Colonic mucosa (tissue), 4 donors: Measurements from ENCODE around the gene S1PR2. TPM values are rescaled to one million over a fixed set of nuclear protein-coding genes. Genes with fewer than 3 reads are reported as not detected.
A peak's percentile ranks its signal among the peaks of the same experiment; 100 is the strongest.

Experiments
- DNase-seq: peaks from one replicate; pipeline ENCODE4 v3.0.0-alpha.2; 2020
- H3K27ac ChIP-seq: fragments of 200-600 bp; one replicate; pipeline ENCODE4 v1.8.0; 2021
- H3K27me3 ChIP-seq: fragments of 200-600 bp; one replicate; pipeline ENCODE4 v1.8.0; 2021
- H3K36me3 ChIP-seq: fragments of 200-600 bp; one replicate; pipeline ENCODE4 v1.8.0; 2021
- H3K4me1 ChIP-seq: fragments of 200-600 bp; one replicate; pipeline ENCODE4 v1.8.0; 2021; ENCODE audit warnings: mild to moderate bottlenecking
- H3K4me3 ChIP-seq: fragments of 200-600 bp; one replicate; pipeline ENCODE4 v1.8.0; 2021
- H3K9ac ChIP-seq, 2 donors: one replicate each; pipeline ENCODE4 v1.7.0; 2013; ENCODE audit warnings: control low read depth in 2 of 2, low read depth in 2 of 2, low read length in 2 of 2
- H3K9me3 ChIP-seq: fragments of 200-600 bp; one replicate; pipeline ENCODE4 v1.8.0; 2021
- intact Hi-C: fragments of 100-400 bp; cut with DNase I; formaldehyde crosslinking; loops from one replicate; pipeline ENCODE4 v1.14.1; 2022
- total RNA-seq, 2 donors: library from RNA; stranded (reverse); fragmentation: NEBNext Ultra II Directional in 1 of 2; extraction: Animal tissue kit (Norgen Biotek cat#: 25700) in 1 of 2; gene quantifications; one replicate each; pipeline ENCODE4 v1.2.1, GENCODE V29; 2021
- TF ChIP-seq, protein P1 (sequence below): fragments of 200-600 bp; IDR thresholded peaks from one replicate; pipeline ENCODE4 v1.8.0; 2022; ENCODE audit warnings: antibody characterized with exemption, mild to moderate bottlenecking
- donor health status: healthy.
- donor health status: DM: no; HTN: no; CAD: no.
- donor health status: DM: no; HTN: no; CAD: no.

The S1PR2 gene
- total RNA-seq, 2 donors from 2014 or later: 2.4 to 5.2 TPM

DNA sequence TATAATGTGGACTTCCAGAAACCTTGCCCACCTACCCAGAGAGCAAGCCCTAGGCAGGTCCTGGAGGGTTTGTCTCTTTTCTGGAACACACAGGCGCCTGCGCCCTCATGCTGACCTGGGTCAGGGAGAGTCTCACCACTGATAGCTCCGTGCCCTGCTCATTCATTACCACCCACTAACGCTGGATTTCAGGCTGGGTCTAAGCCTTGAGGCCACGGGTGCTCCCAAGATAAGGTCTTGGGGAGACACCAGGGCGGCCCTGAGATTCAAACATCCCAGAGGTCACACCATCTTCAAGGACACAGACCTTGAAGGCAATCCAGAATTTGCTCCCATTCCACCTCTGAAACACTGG is 5.1 kb downstream of the S1PR2 start:
- H3K4me1 ChIP-seq: no peaks in the 10 kb centered on the region
- H3K4me3 ChIP-seq: no peak overlapping the region
- H3K9ac ChIP-seq: no peak overlapping the region
- intact Hi-C loops: no loop called here
- H3K36me3 ChIP-seq: no peaks in the 10 kb centered on the region
- no peak for DNase-seq
- TF ChIP-seq, protein P1, sequence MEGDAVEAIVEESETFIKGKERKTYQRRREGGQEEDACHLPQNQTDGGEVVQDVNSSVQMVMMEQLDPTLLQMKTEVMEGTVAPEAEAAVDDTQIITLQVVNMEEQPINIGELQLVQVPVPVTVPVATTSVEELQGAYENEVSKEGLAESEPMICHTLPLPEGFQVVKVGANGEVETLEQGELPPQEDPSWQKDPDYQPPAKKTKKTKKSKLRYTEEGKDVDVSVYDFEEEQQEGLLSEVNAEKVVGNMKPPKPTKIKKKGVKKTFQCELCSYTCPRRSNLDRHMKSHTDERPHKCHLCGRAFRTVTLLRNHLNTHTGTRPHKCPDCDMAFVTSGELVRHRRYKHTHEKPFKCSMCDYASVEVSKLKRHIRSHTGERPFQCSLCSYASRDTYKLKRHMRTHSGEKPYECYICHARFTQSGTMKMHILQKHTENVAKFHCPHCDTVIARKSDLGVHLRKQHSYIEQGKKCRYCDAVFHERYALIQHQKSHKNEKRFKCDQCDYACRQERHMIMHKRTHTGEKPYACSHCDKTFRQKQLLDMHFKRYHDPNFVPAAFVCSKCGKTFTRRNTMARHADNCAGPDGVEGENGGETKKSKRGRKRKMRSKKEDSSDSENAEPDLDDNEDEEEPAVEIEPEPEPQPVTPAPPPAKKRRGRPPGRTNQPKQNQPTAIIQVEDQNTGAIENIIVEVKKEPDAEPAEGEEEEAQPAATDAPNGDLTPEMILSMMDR: no peak
- H3K27me3 ChIP-seq: no peaks in the 10 kb centered on the region
- no peaks in the 10 kb centered on the region for H3K9me3 ChIP-seq
- H3K27ac ChIP-seq: peak overlapping the region; percentile 70

DNA sequence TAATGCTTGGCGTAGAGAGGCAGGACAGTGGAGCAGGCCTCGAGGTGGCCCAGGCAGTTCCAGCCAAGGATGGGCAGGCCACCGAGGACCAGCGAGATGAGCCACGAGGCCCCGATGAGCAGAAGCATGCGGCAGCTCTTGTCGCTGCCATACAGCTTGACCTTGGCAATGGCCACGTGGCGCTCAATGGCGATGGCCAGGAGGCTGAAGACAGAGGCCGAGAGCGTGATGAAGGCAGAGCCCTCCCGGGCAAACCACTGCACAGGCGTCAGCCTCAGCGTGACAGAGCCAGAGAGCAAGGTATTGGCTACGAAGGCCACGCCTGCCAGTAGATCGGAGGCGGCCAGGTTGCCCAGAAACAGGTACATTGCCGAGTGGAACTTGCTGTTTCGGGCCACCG is 6.8 kb downstream of the S1PR2 start:
- no peak for DNase-seq
- TF ChIP-seq, protein P1: no peak
- no peaks in the 10 kb centered on the region for H3K4me1 ChIP-seq
- no peaks in the 10 kb centered on the region for H3K27me3 ChIP-seq
- no peak overlapping the region for H3K4me3 ChIP-seq
- intact Hi-C loops: no loop called here
- H3K36me3 ChIP-seq: no peaks in the 10 kb centered on the region
- H3K27ac ChIP-seq: no peak overlapping the region
- no peaks in the 10 kb centered on the region for H3K9me3 ChIP-seq
- no peak overlapping the region for H3K9ac ChIP-seq

DNA sequence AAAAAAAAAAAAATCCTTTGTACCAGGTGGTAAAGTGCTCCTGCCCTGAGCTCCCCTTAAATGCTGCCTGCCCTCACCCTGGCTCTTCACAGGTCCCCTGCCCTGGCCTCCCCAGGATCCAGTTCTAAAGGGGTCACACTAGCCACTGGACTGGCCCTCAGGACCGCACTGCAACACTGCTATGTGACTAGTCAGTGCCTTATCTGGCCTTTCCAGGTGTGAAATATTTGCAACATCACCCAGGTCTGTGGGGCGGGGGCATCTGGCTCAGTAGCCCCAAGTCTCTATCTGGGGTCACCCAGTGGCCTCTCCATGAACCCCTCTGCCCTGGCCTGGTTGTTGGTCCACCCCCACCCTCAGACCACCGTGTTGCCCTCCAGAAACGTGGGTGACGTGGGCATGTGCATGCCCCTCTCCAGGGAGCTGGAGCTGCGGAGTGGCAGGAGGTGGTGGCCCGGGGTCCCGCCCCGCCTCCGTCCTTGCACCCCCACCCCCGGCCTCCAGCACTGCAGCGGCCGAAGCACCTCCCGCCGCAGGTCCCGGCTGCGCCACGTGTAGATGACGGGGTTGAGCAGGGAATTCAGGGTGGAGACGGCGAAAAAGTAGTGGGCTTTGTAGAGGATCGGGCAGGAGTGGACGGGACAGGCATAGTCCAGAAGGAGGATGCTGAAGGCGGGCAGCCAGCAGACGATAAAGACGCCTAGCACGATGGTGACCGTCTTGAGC is 7.5 kb downstream of the S1PR2 start:
- H3K4me1 ChIP-seq: no peaks in the 10 kb centered on the region
- H3K9ac ChIP-seq: no peak overlapping the region
- no peak overlapping the region for H3K4me3 ChIP-seq
- intact Hi-C loops: no loop called here
- H3K9me3 ChIP-seq: no peaks in the 10 kb centered on the region
- no peaks in the 10 kb centered on the region for H3K27me3 ChIP-seq
- DNase-seq: no peak
- no peak overlapping the region for H3K27ac ChIP-seq
- TF ChIP-seq, protein P1: no peak
- no peaks in the 10 kb centered on the region for H3K36me3 ChIP-seq

DNA sequence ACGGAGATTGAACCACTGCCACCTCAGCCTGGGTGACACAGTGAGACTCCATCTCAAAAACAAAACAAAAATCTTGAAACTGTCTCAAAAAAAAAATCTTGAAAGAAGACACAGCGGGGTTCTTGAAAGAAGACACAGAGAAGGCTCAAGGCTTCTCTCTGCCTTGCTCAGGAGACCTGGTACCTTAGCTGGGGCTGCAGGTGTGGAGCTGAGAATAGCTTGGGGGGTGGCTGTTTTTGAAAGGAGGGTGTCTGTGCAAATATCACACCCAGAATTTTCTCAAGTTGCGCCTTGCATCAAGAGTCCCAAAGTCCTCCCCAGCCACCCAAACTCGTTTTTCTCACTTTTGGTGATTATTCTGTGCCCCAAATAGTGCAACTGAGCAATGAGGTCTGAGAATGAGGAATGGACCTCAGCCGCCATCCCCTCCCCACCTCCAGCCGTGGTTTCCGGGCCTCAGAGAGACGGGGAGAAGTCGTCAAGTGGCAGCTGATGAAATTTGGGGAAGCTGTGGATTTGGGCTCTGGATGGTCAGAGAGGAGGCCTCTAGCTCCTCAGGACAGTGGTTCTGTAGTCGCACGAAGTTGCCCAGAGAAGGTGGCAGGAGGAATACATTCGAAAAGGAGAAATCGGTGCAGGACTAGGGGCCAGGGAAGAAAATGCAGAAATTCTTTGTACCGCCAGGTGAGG is 8.8 kb downstream of the S1PR2 start:
- Histone ChIP-seq H3K9ac (no peak overlapping the region), H3K9me3 (no peaks in the 10 kb centered on the region), H3K36me3 (no peaks in the 10 kb centered on the region), H3K27ac (no peak overlapping the region), H3K4me3 (no peak overlapping the region), H3K4me1 (no peaks in the 10 kb centered on the region), H3K27me3 (no peaks in the 10 kb centered on the region)
- TF ChIP-seq, protein P1: no peak
- no peak for DNase-seq
- intact Hi-C loops: no loop called here

DNA sequence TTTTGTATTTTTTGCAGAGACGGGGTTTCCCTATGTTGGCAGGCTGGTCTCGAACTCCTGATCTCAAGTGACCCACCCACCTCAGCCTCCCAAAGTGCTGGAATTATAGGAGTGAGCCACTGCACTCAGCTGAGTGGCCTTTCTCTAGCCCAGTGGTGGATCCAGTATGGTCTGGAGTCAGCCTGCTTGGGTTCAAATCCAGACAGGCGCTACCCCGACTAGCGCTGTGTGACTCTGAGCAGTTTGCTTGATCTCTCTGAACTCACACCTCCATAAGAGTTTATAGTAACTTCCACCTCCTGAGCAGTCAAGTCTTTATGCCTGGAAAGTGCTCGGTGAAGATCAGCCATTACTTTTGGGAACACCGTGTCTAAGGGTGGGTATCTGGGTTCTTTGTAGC is 10.4 kb downstream of the S1PR2 start:
- H3K9me3 ChIP-seq: no peaks in the 10 kb centered on the region
- no peaks in the 10 kb centered on the region for H3K4me1 ChIP-seq
- no peaks in the 10 kb centered on the region for H3K36me3 ChIP-seq
- no peak overlapping the region for H3K9ac ChIP-seq
- intact Hi-C loops: no loop called here
- H3K27ac ChIP-seq: no peak overlapping the region
- H3K4me3 ChIP-seq: no peak overlapping the region
- TF ChIP-seq, protein P1: no peak
- DNase-seq: no peak
- H3K27me3 ChIP-seq: no peaks in the 10 kb centered on the region
